Nephron progenitor cell (in vitro differentiated cells): ENCODE measurements around the gene SPON1.
A peak's percentile ranks its signal among the peaks of the same experiment; 100 is the strongest.
"Not testable (repeated sequence)": the region's sequence is repeated elsewhere in the genome, so short reads cannot be mapped to it uniquely, and the experiment has no call there.

Experiments
- DNase-seq: peaks from one replicate; pipeline ENCODE4 v3.0.0; 2021
- H3K27ac Mint-ChIP-seq: 2 replicates; pipeline ENCODE4 v1.8.0; 2021; ENCODE audit warnings: mild to moderate bottlenecking, moderate library complexity, mixed read lengths
- H3K27me3 Mint-ChIP-seq: 2 replicates; pipeline ENCODE4 v1.8.0; 2021; ENCODE audit warnings: mild to moderate bottlenecking, low read depth, mixed read lengths; ENCODE audit not compliant: poor library complexity
- H3K36me3 Mint-ChIP-seq: 2 replicates; pipeline ENCODE4 v1.8.0; 2021; ENCODE audit warnings: low read depth, mixed read lengths
- H3K4me1 Mint-ChIP-seq: 2 replicates; pipeline ENCODE4 v1.8.0; 2021; ENCODE audit warnings: mixed read lengths
- H3K4me3 Mint-ChIP-seq: 2 replicates; pipeline ENCODE4 v1.8.0; 2021; ENCODE audit warnings: mild to moderate bottlenecking, moderate library complexity, mixed read lengths
- H3K9me3 Mint-ChIP-seq: 2 replicates; pipeline ENCODE4 v1.8.0; 2021; ENCODE audit warnings: mild to moderate bottlenecking, moderate library complexity, mixed read lengths
- TF ChIP-seq, protein P1 (sequence below): fragments of 200-600 bp; sonication (generic); IDR thresholded peaks from 2 replicates; pipeline ENCODE4 v1.5.0; 2021; ENCODE audit warnings: antibody characterized with exemption

The SPON1 gene

GRCh38 chr11:13923716-13924650, 38.5 kb upstream of the SPON1 start:
- Mint-ChIP-seq H3K27me3 (peaks cover 3% of the 10 kb centered on the region), H3K9me3 (no peaks in the 10 kb centered on the region), H3K4me3 (peak overlapping the region; percentile 31), H3K4me1 (peaks cover 68% of the 10 kb centered on the region), H3K36me3 (no peaks in the 10 kb centered on the region), H3K27ac (peak overlapping the region; percentile 48)
- TF ChIP-seq, protein P1, sequence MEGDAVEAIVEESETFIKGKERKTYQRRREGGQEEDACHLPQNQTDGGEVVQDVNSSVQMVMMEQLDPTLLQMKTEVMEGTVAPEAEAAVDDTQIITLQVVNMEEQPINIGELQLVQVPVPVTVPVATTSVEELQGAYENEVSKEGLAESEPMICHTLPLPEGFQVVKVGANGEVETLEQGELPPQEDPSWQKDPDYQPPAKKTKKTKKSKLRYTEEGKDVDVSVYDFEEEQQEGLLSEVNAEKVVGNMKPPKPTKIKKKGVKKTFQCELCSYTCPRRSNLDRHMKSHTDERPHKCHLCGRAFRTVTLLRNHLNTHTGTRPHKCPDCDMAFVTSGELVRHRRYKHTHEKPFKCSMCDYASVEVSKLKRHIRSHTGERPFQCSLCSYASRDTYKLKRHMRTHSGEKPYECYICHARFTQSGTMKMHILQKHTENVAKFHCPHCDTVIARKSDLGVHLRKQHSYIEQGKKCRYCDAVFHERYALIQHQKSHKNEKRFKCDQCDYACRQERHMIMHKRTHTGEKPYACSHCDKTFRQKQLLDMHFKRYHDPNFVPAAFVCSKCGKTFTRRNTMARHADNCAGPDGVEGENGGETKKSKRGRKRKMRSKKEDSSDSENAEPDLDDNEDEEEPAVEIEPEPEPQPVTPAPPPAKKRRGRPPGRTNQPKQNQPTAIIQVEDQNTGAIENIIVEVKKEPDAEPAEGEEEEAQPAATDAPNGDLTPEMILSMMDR: no peak
- DNase-seq: no peak

DNA sequence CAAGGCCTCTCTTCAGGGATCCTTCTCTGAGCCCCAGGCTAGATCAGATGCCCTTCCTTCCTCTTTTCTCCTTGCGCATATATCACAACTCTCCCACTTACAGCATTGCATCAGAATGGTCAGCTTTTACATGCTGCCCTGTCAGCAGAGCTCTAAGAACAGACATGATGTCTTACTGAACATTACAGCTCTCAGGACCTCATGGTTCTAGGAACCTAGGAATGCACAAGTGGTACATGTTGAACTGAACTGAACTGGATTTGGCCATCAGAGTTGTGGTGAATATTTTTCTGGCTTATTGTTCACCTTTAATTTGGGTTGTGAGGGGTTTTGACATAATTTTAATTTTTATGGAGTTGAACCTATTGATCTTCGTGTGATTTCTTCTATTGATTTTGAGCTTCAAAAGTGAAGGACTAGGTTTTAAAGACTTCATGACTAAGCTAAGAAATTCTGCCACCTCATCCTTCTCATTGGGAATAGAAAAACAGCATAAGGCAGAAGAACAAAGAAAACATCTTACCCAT, 37.7 kb upstream of the SPON1 start:
- DNase-seq: no peak
- H3K27ac Mint-ChIP-seq: peak overlapping the region; percentile 6

GRCh38 chr11:13926366-13926765, 36.2 kb upstream of the SPON1 start:
- not testable (repeated sequence) for DNase-seq

More for the DNA sequence above, 37.7 kb upstream of the SPON1 start:
- peaks cover 77% of the 10 kb centered on the region for H3K4me1 Mint-ChIP-seq
- no peaks in the 10 kb centered on the region for H3K36me3 Mint-ChIP-seq
- TF ChIP-seq, protein P1: no peak
- H3K27me3 Mint-ChIP-seq: no peaks in the 10 kb centered on the region
- peak overlapping the region; percentile 8 for H3K4me3 Mint-ChIP-seq
- H3K9me3 Mint-ChIP-seq: no peaks in the 10 kb centered on the region

GRCh38 chr11:13926981-13927380, 35.5 kb upstream of the SPON1 start:
- TF ChIP-seq, protein P1: no peak
- Mint-ChIP-seq H3K4me3 (no peak overlapping the region), H3K36me3 (no peaks in the 10 kb centered on the region), H3K9me3 (no peaks in the 10 kb centered on the region), H3K27ac (no peak overlapping the region), H3K27me3 (no peaks in the 10 kb centered on the region), H3K4me1 (peaks cover 83% of the 10 kb centered on the region)
- no peak for DNase-seq

More at GRCh38 chr11:13926366-13926765, 36.2 kb upstream of the SPON1 start:
- not testable (repeated sequence) for H3K27me3 Mint-ChIP-seq, H3K27ac Mint-ChIP-seq, H3K9me3 Mint-ChIP-seq, H3K36me3 Mint-ChIP-seq, H3K4me3 Mint-ChIP-seq
- peaks cover 87% of the 10 kb centered on the region for H3K4me1 Mint-ChIP-seq

DNA sequence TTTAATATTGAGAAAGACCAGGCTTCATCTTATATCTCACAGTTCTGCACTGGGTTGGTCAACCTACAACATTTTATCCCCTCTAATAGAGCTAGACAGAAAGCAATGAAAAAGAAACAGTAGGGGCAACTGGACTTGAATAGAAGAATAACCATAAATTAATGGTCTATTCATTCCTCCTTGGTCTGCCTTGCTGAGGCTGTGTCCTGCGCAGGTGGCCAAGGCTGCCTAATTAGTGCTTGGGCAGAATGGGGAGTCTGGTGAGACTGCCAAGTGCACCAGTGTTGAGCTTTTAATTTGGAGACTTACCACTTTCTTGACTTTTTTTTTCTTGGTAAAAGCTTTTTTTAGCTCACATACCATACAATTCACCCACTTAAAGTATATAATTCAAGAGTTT, 35.0 kb upstream of the SPON1 start:
- Mint-ChIP-seq H3K4me1 (peaks cover 79% of the 10 kb centered on the region), H3K9me3 (no peaks in the 10 kb centered on the region), H3K4me3 (no peak overlapping the region), H3K27ac (peak overlapping the region; percentile 62), H3K36me3 (no peaks in the 10 kb centered on the region), H3K27me3 (no peaks in the 10 kb centered on the region)
- TF ChIP-seq, protein P1: no peak
- DNase-seq: no peak

DNA sequence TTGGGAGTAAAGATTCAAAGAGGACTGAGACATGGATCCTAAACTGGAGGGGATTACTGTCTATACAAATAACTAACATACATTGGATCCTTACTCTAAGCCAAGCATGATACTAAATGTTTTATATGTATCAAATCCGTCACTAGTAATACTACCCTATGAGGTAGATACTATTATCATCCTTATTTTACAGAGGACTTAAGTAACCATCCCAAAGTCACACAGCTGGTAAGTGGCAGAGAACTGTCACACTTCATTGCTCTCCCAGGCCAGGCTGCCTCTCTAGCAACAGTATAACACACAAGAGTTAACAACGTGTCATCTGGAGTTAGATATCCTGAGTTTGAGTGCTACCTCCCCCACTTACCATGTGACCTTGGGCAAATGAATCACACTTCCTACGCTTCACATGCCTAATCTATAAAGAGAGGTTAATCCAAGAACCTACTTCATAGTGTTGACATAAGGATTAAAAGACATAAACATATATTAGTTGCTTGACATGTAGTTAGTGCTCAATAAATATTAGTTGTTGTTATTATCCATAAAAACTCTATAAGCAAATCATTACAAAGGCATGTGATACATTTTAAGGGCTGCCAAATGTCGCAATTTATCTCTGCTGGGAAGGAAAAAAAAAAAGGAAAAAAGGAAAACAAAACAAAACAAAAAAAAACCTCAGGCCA, 33.8 kb upstream of the SPON1 start:
- TF ChIP-seq, protein P1: no peak
- Mint-ChIP-seq H3K4me1 (peaks cover 67% of the 10 kb centered on the region), H3K4me3 (peak overlapping the region; percentile 24), H3K9me3 (peaks cover 5% of the 10 kb centered on the region), H3K36me3 (no peaks in the 10 kb centered on the region), H3K27me3 (no peaks in the 10 kb centered on the region), H3K27ac (peak overlapping the region; percentile 80)
- peak; percentile 34 for DNase-seq
